Gastrocnemius medialis (tissue), 4 donors: ENCODE data around the gene TAL2. TPM values are rescaled to one million over a fixed set of nuclear protein-coding genes. Genes with fewer than 3 reads are reported as not detected.

ENCODE experiments used
- ATAC-seq, 2 donors: fragments of 150-250 bp; one replicate each; pipeline ENCODE4 v1.9.1; 2016
- DNase-seq, 2 donors: peaks; one replicate each; pipeline ENCODE4 v3.0.0-alpha.2; 2019
- H3K27ac ChIP-seq, 4 donors: fragments of 200-600 bp; sonication (generic); 1 replicate in 1 of 4; 2 replicates in 3 of 4; pipeline ENCODE4 v1.5.1; 2016 to 2018; ENCODE audit warnings: mild to moderate bottlenecking in 2 of 4, moderate library complexity in 1 of 4
- H3K27me3 ChIP-seq, 3 donors: fragments of 200-600 bp; sonication (generic) in 2 of 3; 1 replicate in 1 of 3; 2 replicates in 2 of 3; pipeline versions ENCODE4 v1.5.1 to v1.6.0; 2016 to 2019; ENCODE audit warnings: mild to moderate bottlenecking in 1 of 3, moderate library complexity in 1 of 3
- H3K36me3 ChIP-seq, 2 donors: fragments of 200-600 bp; sonication (generic) in 1 of 2; one replicate each; pipeline ENCODE4 v1.5.1; 2017 to 2018
- H3K4me1 ChIP-seq, 2 donors: fragments of 200-600 bp; sonication (generic) in 1 of 2; one replicate each; pipeline ENCODE4 v1.5.1; 2016 to 2017; ENCODE audit warnings: mild to moderate bottlenecking in 2 of 2
- H3K4me3 ChIP-seq, 4 donors: fragments of 200-600 bp; sonication (generic) in 3 of 4; 1 replicate in 1 of 4; 2 replicates in 3 of 4; pipeline ENCODE4 v1.5.1; 2016 to 2019; ENCODE audit warnings: mild to moderate bottlenecking in 2 of 4
- H3K9me3 ChIP-seq, 3 donors: fragments of 200-600 bp; sonication (generic) in 2 of 3; 1 replicate in 1 of 3; 2 replicates in 2 of 3; pipeline ENCODE4 v1.5.1; 2016 to 2019
- POLR2A ChIP-seq, 2 donors: fragments of 450-650 bp; IDR thresholded peaks; one replicate each; pipeline ENCODE4 v1.6.1; 2017; ENCODE audit warnings: antibody characterized with exemption in 2 of 2, mild to moderate bottlenecking in 2 of 2, moderate library complexity in 2 of 2
- in situ Hi-C, 4 donors: fragments of 200-750 bp; cut with MboI; loops; one replicate each; pipeline versions ENCODE4 v1.15.0 to v1.8.0; 2017; ENCODE audit warnings: low sequenced_read_pairs in 4 of 4
- intact Hi-C: fragments of 100-400 bp; cut with DNase I; formaldehyde crosslinking; loops from one replicate; pipeline ENCODE4 v1.15.1; 2023; ENCODE audit warnings: low total_unique reads
- total RNA-seq, 4 donors: library from RNA; depleted of rRNA; stranded (reverse); fragments of >200 nt; gene quantifications; one replicate each; pipeline versions ENCODE4 v1.1.0 to v1.2.3, GENCODE V29; 2016
- TF ChIP-seq, protein P1 (sequence below), 5 experiments: fragments of 450-650 bp in 3 of 5; fragments of 200-600 bp in 2 of 5; sonication (generic) in 2 of 5; IDR thresholded peaks in 4 of 5; conservative IDR thresholded peaks in 1 of 5; 1 replicate in 4 of 5; 2 replicates in 1 of 5; pipeline ENCODE4 v1.5.1; 2016 to 2019; ENCODE audit warnings: antibody characterized with exemption in 5 of 5, mild to moderate bottlenecking in 3 of 5, moderate library complexity in 3 of 5

Gene TAL2
- total RNA-seq, 4 donors from 2014 or later: not detected

DNA sequence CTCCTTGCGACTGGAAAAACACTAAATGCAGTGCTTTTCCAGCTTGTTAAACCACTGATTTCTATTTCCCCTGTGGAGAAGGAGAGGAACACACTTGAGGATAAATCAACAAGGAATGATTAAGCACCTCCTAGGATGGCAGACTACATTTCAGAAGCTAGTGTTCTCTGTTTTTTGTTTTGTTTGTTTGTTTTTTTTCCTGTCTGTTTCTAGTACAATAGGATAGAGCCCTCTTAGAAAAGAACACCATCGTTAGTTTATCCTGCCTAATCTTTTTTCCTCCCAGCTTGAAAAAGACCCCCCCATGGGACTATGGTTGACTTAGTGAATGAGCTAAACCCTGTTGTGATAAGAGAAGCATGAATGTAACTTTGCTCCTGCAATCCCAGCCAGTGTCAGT lies 3.9 kb upstream of the TAL2 start:
- Histone ChIP-seq H3K36me3 (no peaks in the 10 kb centered on the region), H3K9me3 (no peaks in the 10 kb centered on the region), H3K27me3 (no peaks in the 10 kb centered on the region), H3K27ac (peak overlapping the region; percentile 3 to 30 (median 18)), H3K4me1 (peaks cover 24% of the 10 kb centered on the region in 2 donors), H3K4me3 (no peak overlapping the region)
- ATAC-seq (no peak), DNase-seq (no peak)
- intact Hi-C loops: no loop called here
- TF ChIP-seq, protein P1, sequence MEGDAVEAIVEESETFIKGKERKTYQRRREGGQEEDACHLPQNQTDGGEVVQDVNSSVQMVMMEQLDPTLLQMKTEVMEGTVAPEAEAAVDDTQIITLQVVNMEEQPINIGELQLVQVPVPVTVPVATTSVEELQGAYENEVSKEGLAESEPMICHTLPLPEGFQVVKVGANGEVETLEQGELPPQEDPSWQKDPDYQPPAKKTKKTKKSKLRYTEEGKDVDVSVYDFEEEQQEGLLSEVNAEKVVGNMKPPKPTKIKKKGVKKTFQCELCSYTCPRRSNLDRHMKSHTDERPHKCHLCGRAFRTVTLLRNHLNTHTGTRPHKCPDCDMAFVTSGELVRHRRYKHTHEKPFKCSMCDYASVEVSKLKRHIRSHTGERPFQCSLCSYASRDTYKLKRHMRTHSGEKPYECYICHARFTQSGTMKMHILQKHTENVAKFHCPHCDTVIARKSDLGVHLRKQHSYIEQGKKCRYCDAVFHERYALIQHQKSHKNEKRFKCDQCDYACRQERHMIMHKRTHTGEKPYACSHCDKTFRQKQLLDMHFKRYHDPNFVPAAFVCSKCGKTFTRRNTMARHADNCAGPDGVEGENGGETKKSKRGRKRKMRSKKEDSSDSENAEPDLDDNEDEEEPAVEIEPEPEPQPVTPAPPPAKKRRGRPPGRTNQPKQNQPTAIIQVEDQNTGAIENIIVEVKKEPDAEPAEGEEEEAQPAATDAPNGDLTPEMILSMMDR (IDR thresholded peaks at IDR 0.05 in 4 of 5, conservative IDR thresholded peaks at IDR 0.05 in 1 of 5): no peak
- no peak for TF ChIP-seq POLR2A (IDR thresholded peaks at IDR 0.05)
- in situ Hi-C loops: loop anchor here in 1 of 4 donors (25.0 kb wide), 1 partner anchor 229 kb away; no protein-coding TSS in a partner anchor

DNA sequence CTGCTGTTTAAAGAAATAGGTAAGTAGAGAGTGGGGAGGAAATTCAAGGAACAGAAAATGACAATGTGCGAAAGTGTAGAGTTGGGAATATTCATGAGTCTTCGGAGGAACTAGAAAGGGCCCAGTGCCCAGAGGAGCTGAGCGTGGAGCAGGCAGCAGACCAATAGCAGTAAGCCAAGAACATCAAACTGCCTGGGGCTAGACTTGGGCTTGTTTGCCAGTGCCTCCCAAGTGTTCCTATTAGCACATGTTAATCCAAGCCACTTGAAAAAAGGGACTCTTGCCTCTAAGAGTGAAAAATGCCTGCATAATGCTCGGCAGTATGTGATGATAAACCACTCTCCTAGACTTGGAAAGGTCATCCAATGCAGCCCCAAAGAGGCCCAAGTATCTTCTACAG lies 1.2 kb upstream of the TAL2 start:
- Histone ChIP-seq H3K9me3 (no peaks in the 10 kb centered on the region), H3K4me3 (no peak overlapping the region), H3K4me1 (peaks cover 19 to 24% of the 10 kb centered on the region in 2 donors), H3K36me3 (no peaks in the 10 kb centered on the region), H3K27me3 (no peaks in the 10 kb centered on the region), H3K27ac (peak overlapping the region in 3 of 4 donors; percentile 22 to 77 (median 69))
- TF ChIP-seq, protein P1 (IDR thresholded peaks at IDR 0.05 in 4 of 5, conservative IDR thresholded peaks at IDR 0.05 in 1 of 5): no peak
- no peak for TF ChIP-seq POLR2A (IDR thresholded peaks at IDR 0.05)
- ATAC-seq (peak in 1 of 2 donors; percentile 27), DNase-seq (no peak)
- in situ Hi-C loops (loop anchor here in 1 of 4 donors (10.0 to 25.0 kb wide), 2 partner anchors 64 to 226 kb away; no protein-coding TSS in a partner anchor), intact Hi-C loops (no loop called here)

DNA sequence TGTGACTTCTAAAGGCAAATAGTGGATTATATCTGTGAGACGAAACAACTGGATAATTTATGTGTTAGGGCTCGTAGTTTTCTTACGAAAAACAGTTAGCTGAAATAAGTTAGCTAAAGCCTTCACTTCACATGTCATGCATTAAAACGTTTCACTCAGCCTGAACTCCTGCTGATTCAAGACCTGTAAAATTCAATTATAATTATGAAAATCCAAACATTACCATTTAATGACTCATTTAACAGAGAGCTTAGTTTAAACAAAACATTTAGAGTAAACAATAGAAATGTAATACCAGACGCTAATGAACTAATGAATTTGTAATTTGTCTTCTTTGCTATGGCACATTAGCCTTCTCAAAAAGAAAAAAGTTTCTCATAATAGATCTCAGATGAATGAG lies 1.7 kb downstream of the TAL2 start:
- H3K27ac ChIP-seq: no peak overlapping the region

DNA sequence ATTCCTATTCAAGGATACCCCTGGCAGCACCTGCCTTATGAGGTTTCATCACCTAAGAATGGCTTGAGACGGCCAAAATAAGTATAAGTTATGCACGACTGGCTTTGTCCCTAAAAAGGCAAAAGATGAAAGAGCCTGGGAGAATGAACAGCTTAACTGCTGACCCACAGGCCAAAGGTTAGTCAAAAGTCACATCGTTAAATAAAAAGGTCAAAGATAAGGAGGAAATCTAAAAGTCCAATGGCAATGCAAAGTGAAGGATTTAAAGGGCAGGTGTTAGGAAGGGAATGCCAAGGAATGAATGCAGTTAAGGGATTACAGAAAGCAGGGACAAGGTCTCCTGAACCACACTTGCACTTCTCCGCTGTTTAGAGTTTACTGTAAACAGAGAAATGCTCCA lies 5.6 kb downstream of the TAL2 start:
- no peaks in the 10 kb centered on the region for H3K36me3 ChIP-seq
- in situ Hi-C loops: loop anchor here in 1 of 4 donors (10.0 to 25.0 kb wide), 2 partner anchors 57 to 219 kb away; no protein-coding TSS in a partner anchor
- no peaks in the 10 kb centered on the region for H3K9me3 ChIP-seq

More for the DNA sequence above, 1.7 kb downstream of the TAL2 start:
- H3K4me3 ChIP-seq: no peak overlapping the region
- no peak for DNase-seq
- no peaks in the 10 kb centered on the region for H3K27me3 ChIP-seq
- no peak for ATAC-seq
- TF ChIP-seq POLR2A (IDR thresholded peaks at IDR 0.05): no peak
- TF ChIP-seq, protein P1 (IDR thresholded peaks at IDR 0.05 in 4 of 5, conservative IDR thresholded peaks at IDR 0.05 in 1 of 5): no peak
- in situ Hi-C loops (loop anchor here in 1 of 4 donors (10.0 to 25.0 kb wide), 2 partner anchors 61 to 223 kb away; no protein-coding TSS in a partner anchor), intact Hi-C loops (no loop called here)
- no peaks in the 10 kb centered on the region for H3K36me3 ChIP-seq
- no peaks in the 10 kb centered on the region for H3K9me3 ChIP-seq
- peaks cover 0 to 12% of the 10 kb centered on the region in 2 donors for H3K4me1 ChIP-seq

More for the DNA sequence above, 5.6 kb downstream of the TAL2 start:
- no peak for TF ChIP-seq POLR2A (IDR thresholded peaks at IDR 0.05)
- TF ChIP-seq, protein P1 (IDR thresholded peaks at IDR 0.05 in 4 of 5, conservative IDR thresholded peaks at IDR 0.05 in 1 of 5): no peak
- Histone ChIP-seq H3K27me3 (no peaks in the 10 kb centered on the region), H3K27ac (no peak overlapping the region), H3K4me1 (no peaks in the 10 kb centered on the region), H3K4me3 (no peak overlapping the region)
- no peak for ATAC-seq
- intact Hi-C loops: no loop called here
- no peak for DNase-seq
